Loucy (cell line): ENCODE measurements around the gene NTRK1.

Experiments
- CTCF ChIP-seq: fragments of 200-600 bp; sonication (generic); conservative IDR thresholded peaks from 2 replicates; pipeline ENCODE4 v1.5.1; 2014; ENCODE audit warnings: mild to moderate bottlenecking, antibody characterized with exemption, low read length
- EZH2phosphoT487 ChIP-seq: fragments of 200-600 bp; IDR thresholded peaks from 2 replicates; pipeline ENCODE4 v1.6.1; 2018; ENCODE audit warnings: antibody characterized with exemption, mild to moderate bottlenecking, moderate library complexity, borderline replicate concordance

DNA sequence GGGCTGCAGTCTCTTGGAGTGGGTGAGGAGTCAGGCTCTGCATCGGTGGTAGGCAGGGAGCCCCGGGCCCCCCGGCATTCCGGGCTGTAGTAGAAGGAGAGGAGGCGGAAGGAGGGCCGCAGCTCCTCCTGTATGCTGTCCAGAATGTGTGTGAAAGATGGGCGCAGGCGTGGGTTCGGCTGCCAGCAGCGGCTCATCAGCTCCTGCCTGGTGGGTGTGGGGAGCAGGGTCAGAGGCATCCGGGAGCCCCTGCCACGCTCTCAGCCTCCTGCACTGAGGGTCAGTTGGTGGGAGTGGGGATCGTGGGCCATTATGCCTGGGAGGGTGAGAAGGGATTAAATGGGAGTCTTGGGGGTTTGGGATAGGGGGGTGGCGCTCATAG lies 19.8 kb upstream of the NTRK1 start:
- TF ChIP-seq CTCF (no peak), EZH2phosphoT487 (no peak)
